Transverse colon (tissue), 4 donors: ENCODE results near the gene C8A. TPM values are rescaled to one million over a fixed set of nuclear protein-coding genes. Genes with fewer than 3 reads are reported as not detected.

Source experiments
- DNase-seq: peaks from one replicate; pipeline ENCODE4 v3.0.0-alpha.2; 2019
- H3K27ac ChIP-seq, 4 donors: fragments of 200-600 bp; sonication (generic); 2 replicates each; pipeline ENCODE4 v1.5.1; 2016 to 2018; ENCODE audit warnings: inconsistent platforms in 4 of 4
- H3K27me3 ChIP-seq: fragments of 200-600 bp; sonication (generic); 2 replicates; pipeline ENCODE4 v1.5.1; 2017; ENCODE audit warnings: inconsistent platforms
- H3K36me3 ChIP-seq, 4 donors: fragments of 200-600 bp; sonication (generic); 2 replicates each; pipeline ENCODE4 v1.5.1; 2017 to 2019; ENCODE audit warnings: inconsistent platforms in 4 of 4
- H3K4me1 ChIP-seq, 4 donors: fragments of 200-600 bp; sonication (generic); 2 replicates each; pipeline ENCODE4 v1.5.1; 2017 to 2020; ENCODE audit warnings: inconsistent platforms in 4 of 4
- H3K4me3 ChIP-seq, 4 donors: fragments of 200-600 bp; sonication (generic); 1 replicate in 1 of 4; 2 replicates in 3 of 4; pipeline versions ENCODE4 v1.5.1 to v1.6.1; 2017 to 2019; ENCODE audit warnings: inconsistent platforms in 4 of 4
- H3K9me3 ChIP-seq, 2 donors: fragments of 200-600 bp; sonication (generic); 2 replicates each; pipeline ENCODE4 v1.5.1; 2017 to 2019; ENCODE audit warnings: inconsistent platforms in 2 of 2
- CTCF ChIP-seq, 5 experiments: fragments of 200-600 bp in 3 of 5; fragments of 450-650 bp in 2 of 5; sonication (generic) in 3 of 5; IDR thresholded peaks; 1 replicate in 2 of 5; 2 replicates in 3 of 5; pipeline ENCODE4 v1.5.1; 2016 to 2017; ENCODE audit warnings: antibody characterized with exemption in 5 of 5, inconsistent platforms in 3 of 5, mild to moderate bottlenecking in 2 of 5, moderate library complexity in 1 of 5
- EP300 ChIP-seq: sonication (generic); formaldehyde crosslinking; IDR thresholded peaks from one replicate; pipeline ENCODE4 v1.6.1; 2017; ENCODE audit warnings: antibody characterized with exemption, low read depth
- POLR2A ChIP-seq: fragments of 450-650 bp; IDR thresholded peaks from one replicate; pipeline ENCODE4 v1.6.1; 2016; ENCODE audit warnings: antibody characterized with exemption, mild to moderate bottlenecking, moderate library complexity
- POLR2AphosphoS5 ChIP-seq, 3 donors: sonication (generic); formaldehyde crosslinking; IDR thresholded peaks; one replicate each; pipeline ENCODE4 v1.6.1; 2016; ENCODE audit warnings: antibody characterized with exemption in 3 of 3
- WGBS, 2 donors: methylation state at CpG; one replicate each; pipeline ENCODE4 v1.1.5; 2018; ENCODE audit warnings: low coverage in 1 of 2; 5-methylcytosine and 5-hydroxymethylcytosine counted together
- in situ Hi-C, 4 donors: fragments of 200-750 bp; cut with MboI; loops; one replicate each; pipeline versions ENCODE4 v1.15.0 to v1.15.1; 2017; ENCODE audit warnings: low sequenced_read_pairs in 3 of 4, low pct_ligation_motif_present in 1 of 4, low pct_unique_long_range_greater_than_20kb in 1 of 4
- intact Hi-C: fragments of 100-400 bp; cut with DNase I; formaldehyde crosslinking; loops from one replicate; pipeline ENCODE4 v1.15.1; 2023; ENCODE audit warnings: low total_unique reads
- total RNA-seq, 4 donors: library from RNA; depleted of rRNA; stranded (reverse); fragments of >200 nt; gene quantifications; one replicate each; pipeline ENCODE4 v1.1.0, GENCODE V29; 2016

C8A gene
- total RNA-seq, 4 donors from 2014 or later: not detected

- TF ChIP-seq CTCF (IDR thresholded peaks at IDR 0.05) (no peak), EP300 (no peak), POLR2AphosphoS5 (IDR thresholded peaks at IDR 0.05) (no peak), POLR2A (no peak)
- H3K27me3 ChIP-seq: no peaks in the 10 kb centered on the region
- no peaks in the 10 kb centered on the region for H3K4me1 ChIP-seq
- no peak overlapping the region for H3K27ac ChIP-seq
- in situ Hi-C loops (no loop called here), intact Hi-C loops (no loop called here)
- 89% methylated on average over 9 of the region's 9 CpGs; no CpG with 5 or more reads in 1 of the 2 donors for WGBS, 2 donors
- H3K9me3 ChIP-seq: no peaks in the 10 kb centered on the region
- no peaks in the 10 kb centered on the region for H3K36me3 ChIP-seq
- H3K4me3 ChIP-seq: no peak overlapping the region
- no peak for DNase-seq
Measured at GRCh38 chr1:56964349-56965017, 109.9 kb downstream of the C8A start.

DNA sequence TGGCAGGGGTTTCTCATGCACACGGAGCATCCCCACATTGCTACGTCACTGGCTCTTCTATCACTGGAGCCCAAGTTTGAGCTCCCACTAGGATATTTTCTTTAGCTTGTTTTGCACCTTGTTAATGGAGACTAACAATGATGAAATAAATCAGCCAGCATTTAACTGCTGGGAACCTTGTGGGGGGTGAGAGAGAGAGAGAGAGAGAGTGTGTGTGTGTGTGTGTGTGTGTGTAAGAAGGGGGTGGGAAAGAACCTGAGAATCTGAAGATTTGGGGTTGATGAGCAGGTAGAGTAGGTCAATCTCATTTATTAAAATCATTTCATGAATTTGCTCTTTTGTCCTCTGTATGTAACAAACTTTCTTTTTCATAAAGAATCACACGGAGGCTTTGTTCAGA is 110.6 kb downstream of the C8A start:
- H3K36me3 ChIP-seq: no peaks in the 10 kb centered on the region
- no peaks in the 10 kb centered on the region for H3K27me3 ChIP-seq
- DNase-seq: no peak
- H3K27ac ChIP-seq: no peak overlapping the region
- intact Hi-C loops: no loop called here
- in situ Hi-C loops: no loop called here
- 63 to 72% methylated on average over 3 of the region's 3 CpGs for WGBS, 2 donors
- no peak overlapping the region for H3K4me3 ChIP-seq
- no peaks in the 10 kb centered on the region for H3K9me3 ChIP-seq
- H3K4me1 ChIP-seq: no peaks in the 10 kb centered on the region
- TF ChIP-seq CTCF (IDR thresholded peaks at IDR 0.05): no peak
- no peak for TF ChIP-seq EP300
- TF ChIP-seq POLR2A: no peak
- TF ChIP-seq POLR2AphosphoS5 (IDR thresholded peaks at IDR 0.05): no peak

DNA sequence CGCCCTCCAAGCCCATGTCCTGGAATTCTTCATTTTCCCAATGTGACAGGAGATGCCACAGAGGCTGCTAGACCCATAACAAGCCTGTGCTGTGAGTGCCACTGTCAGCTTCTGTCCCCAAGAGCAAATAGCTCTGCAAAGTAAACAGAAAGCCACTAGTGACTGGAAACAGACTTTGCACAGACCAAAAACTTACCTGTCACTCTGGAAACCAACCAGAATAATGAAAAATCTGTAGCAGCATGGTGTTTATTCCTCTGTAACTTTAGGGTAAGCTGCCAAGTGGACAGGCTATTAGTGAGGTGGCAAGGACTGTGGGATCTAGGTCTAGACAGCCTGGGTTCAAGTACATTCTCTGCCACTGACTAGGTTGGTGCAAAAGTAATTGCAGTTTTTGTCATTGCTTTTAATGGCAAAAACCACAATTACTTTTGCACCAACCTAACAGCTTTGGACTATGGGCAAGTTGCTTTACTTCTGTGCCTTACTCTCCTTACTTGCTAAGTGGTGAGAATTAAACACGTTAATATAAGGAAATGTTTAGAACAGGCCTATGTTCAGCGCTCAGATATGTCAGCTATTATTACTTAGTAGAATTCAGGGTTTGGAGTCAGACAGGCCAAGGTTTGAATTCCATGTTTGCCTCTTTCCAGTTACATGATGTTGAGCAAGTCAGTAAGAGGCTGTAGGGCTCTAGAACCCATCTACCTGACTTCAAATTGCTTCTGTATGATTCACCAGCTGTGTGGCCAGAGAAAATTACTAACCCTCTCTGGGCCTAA is 111.5 kb downstream of the C8A start, which contains the start of gene C8B:
Gene C8B, minus strand, starts transcription at position 100 of the 782 bp plus-strand sequence. Its CDS starts 67 bp downstream, at position 33.
- TF ChIP-seq POLR2AphosphoS5 (IDR thresholded peaks at IDR 0.05): no peak
- no peak for DNase-seq
- H3K36me3 ChIP-seq: no peaks in the 10 kb centered on the region
- H3K9me3 ChIP-seq: no peaks in the 10 kb centered on the region
- no peaks in the 10 kb centered on the region for H3K27me3 ChIP-seq
- 69 to 100% methylated on average over 1 to 3 of the region's 3 CpGs for WGBS, 2 donors
- in situ Hi-C loops: no loop called here
- no peak within 1 kb of the TSS for H3K27ac ChIP-seq
- no peaks in the 10 kb centered on the region for H3K4me1 ChIP-seq
- intact Hi-C loops: no loop called here
- H3K4me3 ChIP-seq: no peak within 1 kb of the TSS

DNA sequence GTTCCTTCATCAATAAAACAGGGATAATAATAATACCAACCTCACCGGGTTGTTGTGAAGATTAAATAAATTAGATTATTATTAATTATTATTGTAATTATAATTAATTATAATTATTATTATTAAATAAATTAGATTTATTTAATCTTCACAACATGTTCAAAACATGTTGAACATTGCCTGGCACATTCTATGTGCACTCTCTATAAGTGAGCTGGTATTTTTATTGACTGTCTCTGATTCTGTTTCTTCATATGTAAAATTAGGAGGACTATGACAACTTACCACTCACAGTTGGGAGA is 112.1 kb downstream of the C8A start:
- WGBS, 2 donors: 84 to 85% methylated on average over 1 of the region's 1 CpG
- Histone ChIP-seq H3K9me3 (no peaks in the 10 kb centered on the region), H3K4me1 (no peaks in the 10 kb centered on the region), H3K4me3 (no peak overlapping the region), H3K27me3 (no peaks in the 10 kb centered on the region), H3K36me3 (no peaks in the 10 kb centered on the region), H3K27ac (no peak overlapping the region)
- DNase-seq: no peak
- no peak for TF ChIP-seq POLR2A
- TF ChIP-seq CTCF (IDR thresholded peaks at IDR 0.05): no peak
- no peak for TF ChIP-seq EP300
- no peak for TF ChIP-seq POLR2AphosphoS5 (IDR thresholded peaks at IDR 0.05)
- intact Hi-C loops (no loop called here), in situ Hi-C loops (no loop called here)
